GM19238 (cell line): ENCODE data around the gene LRRC52.

ENCODE experiments used
- DNase-seq: peaks from one replicate; pipeline ENCODE4 v3.0.0; 2011; ENCODE audit warnings: low spot score; ENCODE audit not compliant: insufficient read length

The LRRC52 gene

GRCh38 chr1:165543532-165544438 lies at the start of gene LRRC52:
LRRC52 (plus strand) TSS chr1:165544000; CDS start chr1:165544297, 297 bp downstream.
- DNase-seq: no peak

GRCh38 chr1:165494949-165495857 lies 48.6 kb upstream of the LRRC52 start:
- DNase-seq: no peak

- no peak for DNase-seq
These were observed 48.0 kb upstream of the LRRC52 start for GRCh38 chr1:165495858-165496205.

GRCh38 chr1:165496501-165496900 lies 47.3 kb upstream of the LRRC52 start:
- no peak for DNase-seq

- DNase-seq: no peak
These were observed 46.5 kb upstream of the LRRC52 start for GRCh38 chr1:165497069-165498013.

DNA sequence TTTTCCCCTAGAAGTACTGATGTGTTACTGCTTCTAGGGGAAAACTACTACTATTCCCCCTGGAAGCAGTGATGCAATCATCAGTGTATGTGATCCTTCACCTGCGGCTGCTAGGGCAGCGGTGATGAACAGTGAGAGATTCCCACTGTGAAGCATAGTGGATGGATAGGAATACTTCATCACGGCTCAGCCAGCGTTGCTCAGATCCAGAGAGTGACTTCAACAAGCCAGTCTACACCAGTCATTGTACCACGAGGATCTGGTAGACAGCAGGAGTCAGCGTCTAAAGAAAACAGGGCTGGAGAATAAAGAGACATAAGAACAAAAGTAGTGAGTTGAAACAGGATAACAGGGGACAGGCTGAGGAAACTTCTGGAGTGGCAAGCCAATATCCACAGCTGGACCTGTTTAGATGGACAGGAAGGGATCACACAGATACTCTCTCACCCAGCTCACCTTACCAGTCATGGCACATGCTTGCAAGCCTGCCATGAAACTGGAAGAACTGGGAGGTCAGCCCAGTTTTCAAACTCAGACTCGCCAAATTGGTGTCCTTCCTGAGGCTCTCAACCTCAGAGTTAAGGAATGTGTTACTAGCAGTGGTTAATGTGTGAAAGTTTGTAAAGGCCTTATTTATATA lies 42.4 kb upstream of the LRRC52 start:
- no peak for DNase-seq

GRCh38 chr1:165501970-165502348 lies 41.8 kb upstream of the LRRC52 start:
- DNase-seq: no peak

GRCh38 chr1:165507570-165507969 lies 36.2 kb upstream of the LRRC52 start:
- no peak for DNase-seq

DNA sequence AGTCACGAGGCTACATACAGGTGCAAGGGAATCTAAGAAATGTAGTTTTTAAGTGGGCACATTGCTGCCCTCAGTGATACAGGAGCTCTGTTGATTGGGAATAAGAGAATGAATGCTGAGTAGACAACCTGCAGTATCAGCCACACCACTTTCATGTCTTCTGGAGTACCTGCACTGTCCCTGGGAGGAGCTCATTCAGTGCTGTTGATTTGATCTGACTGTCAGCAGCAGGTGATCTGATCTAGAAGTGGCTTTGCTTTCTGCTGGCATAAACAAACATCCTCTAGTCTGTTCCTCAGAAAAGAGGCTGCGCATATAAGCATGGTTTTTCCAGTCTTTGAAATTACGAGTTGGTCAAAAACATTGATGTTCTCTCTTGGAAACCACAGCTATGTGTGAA lies 35.5 kb upstream of the LRRC52 start:
- no peak for DNase-seq

- no peak for DNase-seq
These were observed 31.0 kb upstream of the LRRC52 start for GRCh38 chr1:165512816-165513215.

DNA sequence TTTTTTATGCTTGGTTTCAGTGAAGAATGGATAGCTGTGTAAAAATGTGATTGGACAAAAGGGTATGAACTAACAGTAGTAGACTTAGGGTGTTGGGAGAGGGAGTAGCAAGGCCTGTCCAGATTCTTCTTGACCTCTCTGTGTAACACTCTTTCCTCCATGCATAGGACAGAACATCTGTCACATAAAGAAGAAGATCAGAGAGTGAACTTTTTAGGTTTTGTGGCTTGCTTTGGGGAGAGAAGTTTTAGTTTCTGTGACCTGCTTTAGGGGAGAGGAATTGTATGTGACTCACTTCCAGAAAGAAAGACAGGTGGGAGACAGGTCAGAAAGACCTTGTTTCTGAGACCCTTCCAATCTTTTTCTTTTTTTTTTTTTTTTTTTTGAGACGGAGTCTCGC lies 27.3 kb upstream of the LRRC52 start:
- no peak for DNase-seq

DNA sequence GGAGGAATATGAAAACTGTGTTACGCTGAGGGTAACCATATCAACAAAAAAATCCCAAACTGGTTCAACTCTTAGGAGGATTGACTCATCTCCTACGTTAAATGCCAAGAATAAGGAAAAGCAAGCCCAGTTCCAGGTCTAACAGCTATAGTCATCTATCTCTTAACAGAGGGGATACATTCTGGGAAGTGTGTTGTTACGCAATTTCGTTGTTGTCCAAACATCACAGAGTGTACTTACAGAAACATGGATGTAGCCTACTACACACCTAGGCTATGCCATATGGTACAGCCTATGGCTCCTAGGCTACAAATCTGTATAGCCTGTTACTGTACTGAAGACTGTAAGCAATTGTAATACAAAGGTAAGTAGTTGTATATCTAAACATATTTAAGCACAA lies 23.2 kb upstream of the LRRC52 start:
- DNase-seq: no peak

GRCh38 chr1:165524639-165525285 lies 19.0 kb upstream of the LRRC52 start:
- no peak for DNase-seq

GRCh38 chr1:165525708-165526107 lies 18.1 kb upstream of the LRRC52 start:
- no peak for DNase-seq

DNA sequence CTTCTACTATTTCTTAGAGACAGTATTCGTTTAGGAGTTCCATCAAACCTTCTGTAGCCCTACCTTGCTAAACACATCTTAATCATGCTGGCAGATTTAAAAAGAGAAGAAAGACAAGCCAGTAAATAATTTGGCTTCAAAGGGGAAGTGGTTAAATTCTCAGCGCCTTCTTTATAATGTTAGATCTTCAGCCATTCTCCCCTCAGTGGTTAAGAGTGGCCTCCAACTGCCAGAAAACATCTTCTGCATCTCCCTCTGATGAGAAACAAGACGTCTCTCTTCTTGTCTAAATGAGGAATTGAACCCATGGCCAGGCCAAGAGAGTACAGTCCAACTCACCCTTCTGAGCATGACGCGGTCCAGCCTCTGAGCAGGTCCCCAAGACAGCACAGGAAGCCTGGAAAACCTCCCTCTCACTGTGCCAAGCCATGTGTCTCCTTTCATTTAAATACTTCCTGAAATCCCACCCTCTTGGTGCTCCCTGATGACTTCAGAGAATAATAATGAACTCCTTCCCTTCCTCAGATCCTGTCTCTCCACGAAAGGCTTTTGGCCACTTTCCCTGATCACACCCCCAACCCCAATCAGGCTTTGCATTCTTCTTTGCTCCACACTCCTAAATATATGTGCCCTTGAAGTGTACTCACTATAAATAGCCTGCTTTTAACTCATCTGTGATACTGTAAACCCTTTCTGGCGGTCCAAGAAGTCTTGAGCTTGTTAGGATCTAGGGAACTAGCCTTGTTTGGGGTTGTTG lies 16.4 kb upstream of the LRRC52 start:
- DNase-seq: no peak

DNA sequence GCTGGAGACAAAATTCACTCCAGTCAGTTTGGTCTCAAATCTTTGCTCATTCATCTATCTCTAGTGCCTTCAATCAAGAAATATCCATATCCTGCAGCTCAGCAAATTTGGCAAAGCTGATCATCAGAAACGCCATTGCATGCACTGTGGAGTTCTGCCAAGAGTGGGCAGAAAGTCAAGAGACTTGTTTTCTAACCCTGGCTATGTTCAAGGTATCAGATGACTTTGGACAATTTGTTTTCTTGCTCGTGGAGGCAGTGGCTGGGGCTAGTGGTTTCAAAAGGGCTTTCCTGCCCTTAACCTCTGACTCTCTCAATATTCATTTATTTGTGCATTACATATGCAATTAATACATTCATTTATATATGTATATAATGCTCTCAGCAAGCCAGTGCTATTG lies 12.8 kb upstream of the LRRC52 start:
- DNase-seq: no peak

DNA sequence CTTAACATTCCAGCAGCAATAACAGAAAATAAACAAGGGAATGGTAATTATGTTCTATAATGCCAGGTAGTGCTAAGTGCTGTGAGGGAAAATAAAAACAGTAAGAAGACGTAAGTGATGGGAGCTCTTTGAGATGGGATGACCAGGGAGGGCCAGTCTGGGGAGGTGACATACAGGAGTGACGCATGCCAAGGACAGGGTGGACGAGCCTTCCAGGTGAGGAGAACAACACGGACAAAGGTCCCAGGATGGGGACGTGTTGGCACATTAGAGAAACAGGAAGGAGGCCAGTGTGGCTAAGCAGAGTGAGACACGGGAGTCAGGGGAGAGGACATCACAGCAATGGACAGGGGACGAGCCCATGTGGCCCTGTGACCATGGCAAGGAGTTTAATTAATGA lies 11.7 kb upstream of the LRRC52 start:
- no peak for DNase-seq

DNA sequence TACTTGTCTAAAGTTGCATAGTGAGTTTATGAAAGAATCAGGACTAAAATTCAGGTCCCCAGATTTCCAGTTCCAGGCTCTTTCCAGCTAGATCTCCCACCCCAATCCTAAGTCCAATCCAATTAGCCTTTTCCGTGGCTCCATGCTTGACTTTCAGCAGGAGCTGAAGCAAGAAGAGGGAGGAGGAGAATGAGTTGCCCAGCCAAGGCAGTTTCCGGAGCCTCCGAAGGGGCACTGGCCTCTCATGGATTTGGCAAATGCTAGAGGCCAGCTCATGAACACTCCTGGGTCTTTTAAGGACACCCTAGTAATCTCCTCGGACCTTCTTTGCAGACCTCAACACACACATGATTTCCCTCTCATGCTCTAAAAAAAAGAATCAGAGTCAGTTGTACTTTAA lies 10.5 kb upstream of the LRRC52 start:
- no peak for DNase-seq

DNA sequence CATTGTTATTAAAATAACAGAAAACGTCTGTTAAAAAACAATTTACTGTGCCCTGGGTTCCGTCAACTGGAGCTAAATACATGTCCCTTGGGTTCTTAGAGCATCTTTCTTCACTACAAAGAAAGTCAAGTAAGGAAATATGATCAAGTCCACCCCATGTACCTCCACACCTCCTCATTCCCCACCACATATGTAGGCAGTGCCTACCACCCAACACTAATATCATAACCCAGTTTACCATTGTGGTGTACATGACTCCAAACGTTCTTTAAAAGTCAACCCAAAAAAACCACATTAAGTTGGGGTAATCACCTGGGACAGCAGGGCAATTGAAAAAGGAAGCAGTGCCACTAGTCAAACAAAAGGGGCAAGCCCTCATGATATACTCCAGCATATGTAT lies 7.8 kb upstream of the LRRC52 start:
- DNase-seq: no peak
